Measurements from ENCODE around the gene RPS17. TPM values are rescaled to one million over a fixed set of nuclear protein-coding genes. Genes with fewer than 3 reads are reported as not detected.

RPS17 gene
- total RNA-seq, 1 experiment from 2014 or later: 2,241 TPM

DNA sequence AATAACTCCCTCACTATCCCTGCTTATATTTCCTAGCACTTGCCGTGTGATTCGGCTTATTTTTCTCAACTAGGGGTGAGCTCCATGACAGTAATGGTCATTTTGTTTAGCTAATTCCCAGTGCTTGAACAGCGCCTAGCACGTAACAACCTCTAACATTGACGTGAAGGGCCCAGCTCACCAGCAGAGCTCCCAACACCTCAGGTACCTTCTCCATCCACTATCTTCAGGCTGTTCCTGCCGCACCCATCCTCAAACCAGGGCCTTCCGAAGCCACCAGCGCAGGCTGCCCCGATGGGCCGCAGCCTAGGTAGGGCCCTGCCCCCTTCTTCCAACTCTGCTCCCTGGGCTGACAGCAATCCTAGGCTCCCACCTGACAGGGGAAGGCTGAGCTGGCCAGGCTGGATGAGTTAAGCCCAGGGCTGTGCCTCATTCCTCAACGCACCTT is 751 bp upstream of the RPS17 start:
- Mint-ChIP-seq H3K9me3 (no peaks in the 10 kb centered on the region), H3K4me1 (peaks cover 43% of the 10 kb centered on the region), H3K36me3 (peaks cover 40% of the 10 kb centered on the region), H3K4me3 (peak overlapping the region; percentile 86), H3K27ac (peak overlapping the region; percentile 82), H3K27me3 (ENCODE audit: low read depth) (0 out of 2 replicates have a peak, but pooled peaks cover 4% of the 10 kb centered on the region)
- TF ChIP-seq JUN (CRISPR knock-in tag; IDR thresholded peaks at IDR 0.05): no peak
- no peak for TF ChIP-seq USF2 (CRISPR knock-in tag; IDR thresholded peaks at IDR 0.05)
- no peak for TF ChIP-seq ELF4 (CRISPR knock-in tag; IDR thresholded peaks at IDR 0.05; ENCODE audit: low read depth)
- TF ChIP-seq CTCF (IDR thresholded peaks at IDR 0.05): no peak
- TF ChIP-seq ESRRA (CRISPR knock-in tag; IDR thresholded peaks at IDR 0.05; ENCODE audit: borderline replicate concordance): no peak
- TF ChIP-seq, protein P1, sequence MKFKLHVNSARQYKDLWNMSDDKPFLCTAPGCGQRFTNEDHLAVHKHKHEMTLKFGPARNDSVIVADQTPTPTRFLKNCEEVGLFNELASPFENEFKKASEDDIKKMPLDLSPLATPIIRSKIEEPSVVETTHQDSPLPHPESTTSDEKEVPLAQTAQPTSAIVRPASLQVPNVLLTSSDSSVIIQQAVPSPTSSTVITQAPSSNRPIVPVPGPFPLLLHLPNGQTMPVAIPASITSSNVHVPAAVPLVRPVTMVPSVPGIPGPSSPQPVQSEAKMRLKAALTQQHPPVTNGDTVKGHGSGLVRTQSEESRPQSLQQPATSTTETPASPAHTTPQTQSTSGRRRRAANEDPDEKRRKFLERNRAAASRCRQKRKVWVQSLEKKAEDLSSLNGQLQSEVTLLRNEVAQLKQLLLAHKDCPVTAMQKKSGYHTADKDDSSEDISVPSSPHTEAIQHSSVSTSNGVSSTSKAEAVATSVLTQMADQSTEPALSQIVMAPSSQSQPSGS (CRISPR knock-in tag; IDR thresholded peaks at IDR 0.05; ENCODE audit: borderline replicate concordance, low read depth): no peak
- no peak for TF ChIP-seq AFF4 (CRISPR knock-in tag; IDR thresholded peaks at IDR 0.05; ENCODE audit: borderline replicate concordance)
- no peak for TF ChIP-seq ZNF232 (CRISPR knock-in tag; IDR thresholded peaks at IDR 0.05)
- TF ChIP-seq, protein P2, sequence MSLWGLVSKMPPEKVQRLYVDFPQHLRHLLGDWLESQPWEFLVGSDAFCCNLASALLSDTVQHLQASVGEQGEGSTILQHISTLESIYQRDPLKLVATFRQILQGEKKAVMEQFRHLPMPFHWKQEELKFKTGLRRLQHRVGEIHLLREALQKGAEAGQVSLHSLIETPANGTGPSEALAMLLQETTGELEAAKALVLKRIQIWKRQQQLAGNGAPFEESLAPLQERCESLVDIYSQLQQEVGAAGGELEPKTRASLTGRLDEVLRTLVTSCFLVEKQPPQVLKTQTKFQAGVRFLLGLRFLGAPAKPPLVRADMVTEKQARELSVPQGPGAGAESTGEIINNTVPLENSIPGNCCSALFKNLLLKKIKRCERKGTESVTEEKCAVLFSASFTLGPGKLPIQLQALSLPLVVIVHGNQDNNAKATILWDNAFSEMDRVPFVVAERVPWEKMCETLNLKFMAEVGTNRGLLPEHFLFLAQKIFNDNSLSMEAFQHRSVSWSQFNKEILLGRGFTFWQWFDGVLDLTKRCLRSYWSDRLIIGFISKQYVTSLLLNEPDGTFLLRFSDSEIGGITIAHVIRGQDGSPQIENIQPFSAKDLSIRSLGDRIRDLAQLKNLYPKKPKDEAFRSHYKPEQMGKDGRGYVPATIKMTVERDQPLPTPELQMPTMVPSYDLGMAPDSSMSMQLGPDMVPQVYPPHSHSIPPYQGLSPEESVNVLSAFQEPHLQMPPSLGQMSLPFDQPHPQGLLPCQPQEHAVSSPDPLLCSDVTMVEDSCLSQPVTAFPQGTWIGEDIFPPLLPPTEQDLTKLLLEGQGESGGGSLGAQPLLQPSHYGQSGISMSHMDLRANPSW (CRISPR knock-in tag; conservative IDR thresholded peaks at IDR 0.05; ENCODE audit: low read depth): no peak
- no peak for TF ChIP-seq TEAD4 (CRISPR knock-in tag; IDR thresholded peaks at IDR 0.05)
- TF ChIP-seq TCF7 (CRISPR knock-in tag; IDR thresholded peaks at IDR 0.05; ENCODE audit: low read depth): no peak
- TF ChIP-seq ETV6 (CRISPR knock-in tag; IDR thresholded peaks at IDR 0.05): no peak
- TF ChIP-seq CREB1 (CRISPR knock-in tag; IDR thresholded peaks at IDR 0.05): no peak
- TF ChIP-seq ZNF423 (CRISPR knock-in tag; IDR thresholded peaks at IDR 0.05): no peak
- TF ChIP-seq, protein P3, sequence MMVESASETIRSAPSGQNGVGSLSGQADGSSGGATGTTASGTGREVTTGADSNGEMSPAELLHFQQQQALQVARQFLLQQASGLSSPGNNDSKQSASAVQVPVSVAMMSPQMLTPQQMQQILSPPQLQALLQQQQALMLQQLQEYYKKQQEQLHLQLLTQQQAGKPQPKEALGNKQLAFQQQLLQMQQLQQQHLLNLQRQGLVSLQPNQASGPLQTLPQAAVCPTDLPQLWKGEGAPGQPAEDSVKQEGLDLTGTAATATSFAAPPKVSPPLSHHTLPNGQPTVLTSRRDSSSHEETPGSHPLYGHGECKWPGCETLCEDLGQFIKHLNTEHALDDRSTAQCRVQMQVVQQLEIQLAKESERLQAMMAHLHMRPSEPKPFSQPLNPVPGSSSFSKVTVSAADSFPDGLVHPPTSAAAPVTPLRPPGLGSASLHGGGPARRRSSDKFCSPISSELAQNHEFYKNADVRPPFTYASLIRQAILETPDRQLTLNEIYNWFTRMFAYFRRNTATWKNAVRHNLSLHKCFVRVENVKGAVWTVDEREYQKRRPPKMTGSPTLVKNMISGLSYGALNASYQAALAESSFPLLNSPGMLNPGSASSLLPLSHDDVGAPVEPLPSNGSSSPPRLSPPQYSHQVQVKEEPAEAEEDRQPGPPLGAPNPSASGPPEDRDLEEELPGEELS (CRISPR knock-in tag; IDR thresholded peaks at IDR 0.05): no peak
- no peak for TF ChIP-seq TEAD1 (CRISPR knock-in tag; IDR thresholded peaks at IDR 0.05)
- no peak for TF ChIP-seq ZNF263 (CRISPR knock-in tag; IDR thresholded peaks at IDR 0.05; ENCODE audit: low read depth)
- TF ChIP-seq, protein P4, sequence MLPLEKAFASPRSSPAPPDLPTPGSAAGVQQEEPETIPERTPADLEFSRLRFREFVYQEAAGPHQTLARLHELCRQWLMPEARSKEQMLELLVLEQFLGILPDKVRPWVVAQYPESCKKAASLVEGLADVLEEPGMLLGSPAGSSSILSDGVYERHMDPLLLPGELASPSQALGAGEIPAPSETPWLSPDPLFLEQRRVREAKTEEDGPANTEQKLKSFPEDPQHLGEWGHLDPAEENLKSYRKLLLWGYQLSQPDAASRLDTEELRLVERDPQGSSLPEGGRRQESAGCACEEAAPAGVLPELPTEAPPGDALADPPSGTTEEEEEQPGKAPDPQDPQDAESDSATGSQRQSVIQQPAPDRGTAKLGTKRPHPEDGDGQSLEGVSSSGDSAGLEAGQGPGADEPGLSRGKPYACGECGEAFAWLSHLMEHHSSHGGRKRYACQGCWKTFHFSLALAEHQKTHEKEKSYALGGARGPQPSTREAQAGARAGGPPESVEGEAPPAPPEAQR (CRISPR knock-in tag; IDR thresholded peaks at IDR 0.05): no peak
- TF ChIP-seq, protein P5, sequence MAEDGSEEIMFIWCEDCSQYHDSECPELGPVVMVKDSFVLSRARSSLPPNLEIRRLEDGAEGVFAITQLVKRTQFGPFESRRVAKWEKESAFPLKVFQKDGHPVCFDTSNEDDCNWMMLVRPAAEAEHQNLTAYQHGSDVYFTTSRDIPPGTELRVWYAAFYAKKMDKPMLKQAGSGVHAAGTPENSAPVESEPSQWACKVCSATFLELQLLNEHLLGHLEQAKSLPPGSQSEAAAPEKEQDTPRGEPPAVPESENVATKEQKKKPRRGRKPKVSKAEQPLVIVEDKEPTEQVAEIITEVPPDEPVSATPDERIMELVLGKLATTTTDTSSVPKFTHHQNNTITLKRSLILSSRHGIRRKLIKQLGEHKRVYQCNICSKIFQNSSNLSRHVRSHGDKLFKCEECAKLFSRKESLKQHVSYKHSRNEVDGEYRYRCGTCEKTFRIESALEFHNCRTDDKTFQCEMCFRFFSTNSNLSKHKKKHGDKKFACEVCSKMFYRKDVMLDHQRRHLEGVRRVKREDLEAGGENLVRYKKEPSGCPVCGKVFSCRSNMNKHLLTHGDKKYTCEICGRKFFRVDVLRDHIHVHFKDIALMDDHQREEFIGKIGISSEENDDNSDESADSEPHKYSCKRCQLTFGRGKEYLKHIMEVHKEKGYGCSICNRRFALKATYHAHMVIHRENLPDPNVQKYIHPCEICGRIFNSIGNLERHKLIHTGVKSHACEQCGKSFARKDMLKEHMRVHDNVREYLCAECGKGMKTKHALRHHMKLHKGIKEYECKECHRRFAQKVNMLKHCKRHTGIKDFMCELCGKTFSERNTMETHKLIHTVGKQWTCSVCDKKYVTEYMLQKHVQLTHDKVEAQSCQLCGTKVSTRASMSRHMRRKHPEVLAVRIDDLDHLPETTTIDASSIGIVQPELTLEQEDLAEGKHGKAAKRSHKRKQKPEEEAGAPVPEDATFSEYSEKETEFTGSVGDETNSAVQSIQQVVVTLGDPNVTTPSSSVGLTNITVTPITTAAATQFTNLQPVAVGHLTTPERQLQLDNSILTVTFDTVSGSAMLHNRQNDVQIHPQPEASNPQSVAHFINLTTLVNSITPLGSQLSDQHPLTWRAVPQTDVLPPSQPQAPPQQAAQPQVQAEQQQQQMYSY (CRISPR knock-in tag; IDR thresholded peaks at IDR 0.05): no peak
- TF ChIP-seq SP1 (CRISPR knock-in tag; conservative IDR thresholded peaks at IDR 0.05): no peak
- peak; percentile 46 for DNase-seq (ENCODE audit: low spot score)
- CTCF ChIA-PET: interaction anchor here (0.8 to 4.8 kb wide), 8 partner anchors 10 to 106 kb away, joined by 3 to 83 read pairs (median 4); partner anchors contain the start of gene CPEB1
- POLR2A ChIA-PET: interaction anchor here (0.6 to 1.5 kb wide), 4 partner anchors 65 to 209 kb away, joined by 3 to 7 read pairs (median 4); no protein-coding TSS in a partner anchor
- peak; percentile 20 for ATAC-seq

Data from WTC11 (cell line).